Activated T-helper 17 cell treated with anti-CD3 and anti-CD28 coated beads, Interleukin-2, amount 50 U/mL, for 72 hours (primary cell): ENCODE results near the gene MEF2B. TPM values are rescaled to one million over a fixed set of nuclear protein-coding genes. Genes with fewer than 3 reads are reported as not detected.
"Not testable (repeated sequence)": the region's sequence is repeated elsewhere in the genome, so short reads cannot be mapped to it uniquely, and the experiment has no call there.

ENCODE experiments used
- ATAC-seq: fragments of 150-1000 bp; cut with Tn5 transposase; replicated peaks from 2 replicates; pipeline ENCODE4 v1.10.0; 2021; ENCODE audit warnings: mild to moderate bottlenecking, moderate library complexity
- H3K27ac Mint-ChIP-seq: one replicate; pipeline ENCODE4 v1.8.0; 2022; ENCODE audit warnings: mixed read lengths
- H3K27me3 Mint-ChIP-seq: one replicate; pipeline ENCODE4 v1.8.0; 2022; ENCODE audit warnings: mixed read lengths
- H3K36me3 Mint-ChIP-seq: one replicate; pipeline ENCODE4 v1.8.0; 2022; ENCODE audit warnings: low read depth, mild to moderate bottlenecking, mixed read lengths
- H3K4me1 Mint-ChIP-seq: one replicate; pipeline ENCODE4 v1.8.0; 2022; ENCODE audit warnings: mixed read lengths
- H3K4me3 Mint-ChIP-seq: one replicate; pipeline ENCODE4 v1.8.0; 2022; ENCODE audit warnings: mild to moderate bottlenecking, mixed read lengths
- H3K9me3 Mint-ChIP-seq: one replicate; pipeline ENCODE4 v1.8.0; 2022; ENCODE audit warnings: mixed read lengths
- total RNA-seq, 2 donors: library from RNA; stranded (reverse); gene quantifications; one replicate each; pipeline ENCODE4 v1.2.3, GENCODE V29; 2022

MEF2B gene
- total RNA-seq, 2 donors from 2014 or later = 0.17 to 2.0 TPM

DNA sequence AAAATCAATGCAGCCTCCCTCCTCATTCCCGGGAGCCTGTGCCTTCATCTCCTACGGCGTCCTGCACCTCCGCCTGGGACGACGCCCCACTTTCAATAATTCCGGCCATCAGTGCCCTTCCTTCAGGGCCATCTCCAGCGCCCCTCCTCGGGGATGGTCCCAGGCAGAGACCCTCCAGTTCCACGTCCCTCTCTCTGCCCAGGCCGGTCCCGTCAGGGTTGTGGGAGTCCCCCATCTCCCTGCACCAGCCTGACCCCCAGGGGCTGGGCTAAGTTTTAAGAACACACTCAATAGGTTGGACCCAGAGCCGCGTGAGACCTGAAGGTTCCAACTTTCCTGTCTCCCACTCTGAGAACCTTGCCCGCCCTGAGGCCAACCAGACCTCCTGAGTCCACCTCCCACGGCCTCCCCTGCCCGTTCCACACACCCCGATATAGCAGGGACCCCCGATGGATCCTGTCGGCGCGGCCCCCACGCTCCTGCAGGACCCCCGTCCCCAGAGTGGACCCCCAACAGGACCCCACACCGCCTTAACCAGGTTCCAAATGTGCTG lies 32.4 kb downstream of the MEF2B start:
- peaks cover 25% of the 10 kb centered on the region for H3K4me1 Mint-ChIP-seq
- peak overlapping the region; percentile 98 for H3K27ac Mint-ChIP-seq
- H3K36me3 Mint-ChIP-seq = no peaks in the 10 kb centered on the region
- no peaks in the 10 kb centered on the region for H3K27me3 Mint-ChIP-seq
- ATAC-seq = no peak
- H3K9me3 Mint-ChIP-seq = no peaks in the 10 kb centered on the region
- peak overlapping the region; percentile 98 for H3K4me3 Mint-ChIP-seq

DNA sequence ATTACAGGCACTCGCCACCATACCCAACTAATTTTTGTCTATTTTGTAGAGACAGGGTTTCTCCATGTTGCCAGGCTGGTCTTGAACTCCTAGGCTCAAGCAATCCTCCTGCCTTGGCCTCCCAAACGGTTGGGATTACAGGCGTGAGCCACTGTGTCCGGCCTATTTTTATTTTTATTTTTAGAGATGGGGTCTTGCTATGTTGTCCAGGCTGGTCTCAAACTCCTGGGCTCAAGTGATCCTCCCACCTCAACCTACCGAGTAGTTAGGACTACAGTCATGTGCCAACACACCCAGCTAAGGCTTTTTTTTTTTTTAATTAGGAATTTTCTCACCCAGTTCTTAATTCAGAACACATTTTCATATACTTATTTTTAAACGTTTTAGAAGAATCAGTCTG lies 34.4 kb downstream of the MEF2B start:
- peaks cover 25% of the 10 kb centered on the region for H3K4me1 Mint-ChIP-seq
- not testable (repeated sequence) for ATAC-seq, H3K4me3 Mint-ChIP-seq, H3K27me3 Mint-ChIP-seq, H3K36me3 Mint-ChIP-seq, H3K27ac Mint-ChIP-seq, H3K9me3 Mint-ChIP-seq

DNA sequence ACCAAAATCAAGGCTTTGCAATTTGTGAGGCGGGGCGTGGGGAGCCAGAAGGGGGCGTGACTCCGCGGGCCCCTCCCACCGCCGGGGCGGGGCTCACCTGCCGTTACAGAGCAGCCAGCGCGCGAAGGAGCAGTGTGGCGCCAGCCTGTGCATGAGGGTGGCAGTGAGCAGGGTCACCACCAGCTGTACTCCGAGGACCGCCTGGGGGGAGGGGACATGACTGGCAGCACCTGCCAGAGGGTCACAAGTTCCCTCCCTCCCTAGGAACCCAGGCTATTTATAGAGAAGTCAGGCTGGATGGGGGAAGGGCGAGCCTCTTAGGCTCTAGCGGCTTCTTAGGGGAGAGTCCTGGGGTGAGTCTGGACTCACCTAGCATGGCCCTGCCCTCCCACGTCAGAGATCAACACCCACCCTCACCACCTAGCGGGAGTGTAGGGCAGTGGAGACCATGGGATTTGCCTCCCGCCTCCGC lies 35.3 kb downstream of the MEF2B start:
- ATAC-seq = no peak
- no peak overlapping the region for H3K4me3 Mint-ChIP-seq
- H3K9me3 Mint-ChIP-seq = no peaks in the 10 kb centered on the region
- no peaks in the 10 kb centered on the region for H3K27me3 Mint-ChIP-seq
- no peak overlapping the region for H3K27ac Mint-ChIP-seq
- H3K4me1 Mint-ChIP-seq = peaks cover 25% of the 10 kb centered on the region
- H3K36me3 Mint-ChIP-seq = no peaks in the 10 kb centered on the region

DNA sequence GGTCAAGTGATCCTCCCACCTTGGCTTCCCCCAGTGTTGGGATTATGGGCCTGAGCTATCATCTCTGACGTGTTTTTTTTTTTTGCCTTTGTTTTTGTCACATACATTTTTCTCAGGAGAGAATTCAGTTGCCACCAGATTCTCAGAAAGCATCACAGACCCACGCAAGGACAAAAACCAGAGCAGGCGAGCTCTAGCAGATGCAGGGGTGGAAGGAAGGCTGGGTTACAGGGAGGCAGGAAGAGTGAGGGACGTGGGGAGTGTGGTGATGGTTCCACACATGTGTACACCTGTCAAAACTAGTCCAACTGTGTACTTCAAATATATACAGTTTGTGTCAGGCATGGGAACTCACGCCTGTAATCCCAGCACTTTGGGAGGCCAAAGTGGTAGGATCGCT lies 36.1 kb downstream of the MEF2B start:
- H3K4me3 Mint-ChIP-seq = no peak overlapping the region
- no peaks in the 10 kb centered on the region for H3K27me3 Mint-ChIP-seq
- H3K36me3 Mint-ChIP-seq = peaks cover under 1% of the 10 kb centered on the region
- no peak for ATAC-seq
- H3K27ac Mint-ChIP-seq = no peak overlapping the region
- H3K9me3 Mint-ChIP-seq = no peaks in the 10 kb centered on the region
- peaks cover 25% of the 10 kb centered on the region for H3K4me1 Mint-ChIP-seq

DNA sequence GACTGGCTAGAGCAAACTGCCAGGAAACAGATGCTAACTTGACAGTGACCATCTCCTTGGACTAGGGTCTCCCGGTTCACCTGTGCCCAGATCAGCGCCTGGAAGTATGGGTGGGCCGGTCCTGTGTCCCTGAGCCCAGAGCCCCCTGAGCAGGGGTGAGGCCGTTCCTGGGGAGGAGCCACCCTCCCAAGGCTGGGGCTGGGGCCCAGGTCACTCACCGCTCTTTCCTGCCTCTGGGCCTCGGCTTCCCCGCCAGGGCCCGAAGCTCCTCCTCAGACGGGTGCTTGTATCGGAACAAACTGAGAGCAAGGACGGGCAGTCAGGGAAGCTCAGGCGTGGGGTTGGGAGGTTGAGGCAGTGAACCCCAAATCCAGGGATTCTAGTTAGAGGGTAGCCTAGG lies 37.2 kb downstream of the MEF2B start:
- no peak overlapping the region for H3K27ac Mint-ChIP-seq
- ATAC-seq = no peak
- peaks cover 9% of the 10 kb centered on the region for H3K36me3 Mint-ChIP-seq
- no peak overlapping the region for H3K4me3 Mint-ChIP-seq
- no peaks in the 10 kb centered on the region for H3K9me3 Mint-ChIP-seq
- H3K27me3 Mint-ChIP-seq = no peaks in the 10 kb centered on the region
- peaks cover 15% of the 10 kb centered on the region for H3K4me1 Mint-ChIP-seq

DNA sequence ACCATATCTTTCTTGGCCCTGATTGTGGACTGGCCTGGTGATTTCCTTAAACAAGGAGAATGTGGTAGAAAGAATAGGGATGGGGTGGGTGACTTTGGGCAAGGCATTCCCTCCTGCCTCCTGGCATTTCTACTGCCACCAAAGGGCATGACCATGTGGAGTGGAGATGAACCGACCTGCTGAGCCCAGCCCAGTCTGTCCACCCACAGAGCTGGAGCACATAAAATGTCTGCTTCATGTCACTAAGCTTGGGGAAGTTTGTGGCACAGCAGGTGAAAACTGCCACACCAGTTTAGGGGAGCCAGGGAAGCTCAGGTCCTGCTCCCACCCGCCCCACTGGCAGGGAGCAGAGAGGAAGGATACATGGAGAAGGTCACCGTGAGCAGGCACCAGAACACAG lies 38.1 kb downstream of the MEF2B start:
- no peaks in the 10 kb centered on the region for H3K27me3 Mint-ChIP-seq
- no peaks in the 10 kb centered on the region for H3K9me3 Mint-ChIP-seq
- peaks cover 12% of the 10 kb centered on the region for H3K36me3 Mint-ChIP-seq
- no peak overlapping the region for H3K4me3 Mint-ChIP-seq
- H3K27ac Mint-ChIP-seq = no peak overlapping the region
- no peak for ATAC-seq
- peaks cover 6% of the 10 kb centered on the region for H3K4me1 Mint-ChIP-seq

DNA sequence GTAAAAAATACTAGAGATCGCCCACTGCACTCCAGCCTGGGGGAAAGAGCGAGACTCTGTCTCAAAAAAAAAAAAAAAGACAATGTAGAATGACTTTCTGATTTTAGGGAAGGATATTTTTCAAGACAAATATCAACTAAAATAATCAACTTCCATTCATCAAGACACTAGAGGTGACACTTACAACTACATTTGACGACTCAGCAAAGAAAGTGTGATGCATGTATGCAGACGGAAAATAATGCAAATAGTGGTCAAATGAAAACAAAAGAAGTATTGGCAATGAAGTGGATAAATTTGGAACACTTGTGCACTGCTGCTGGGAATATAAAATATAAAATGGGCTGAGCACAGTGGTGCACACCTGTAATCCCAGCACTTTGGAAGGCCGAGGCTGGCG lies 44.0 kb downstream of the MEF2B start:
- no peak for ATAC-seq
- H3K27ac Mint-ChIP-seq = no peak overlapping the region
- no peaks in the 10 kb centered on the region for H3K4me1 Mint-ChIP-seq
- H3K9me3 Mint-ChIP-seq = peaks cover 6% of the 10 kb centered on the region
- H3K4me3 Mint-ChIP-seq = no peak overlapping the region
- H3K27me3 Mint-ChIP-seq = no peaks in the 10 kb centered on the region
- H3K36me3 Mint-ChIP-seq = peaks cover 33% of the 10 kb centered on the region

DNA sequence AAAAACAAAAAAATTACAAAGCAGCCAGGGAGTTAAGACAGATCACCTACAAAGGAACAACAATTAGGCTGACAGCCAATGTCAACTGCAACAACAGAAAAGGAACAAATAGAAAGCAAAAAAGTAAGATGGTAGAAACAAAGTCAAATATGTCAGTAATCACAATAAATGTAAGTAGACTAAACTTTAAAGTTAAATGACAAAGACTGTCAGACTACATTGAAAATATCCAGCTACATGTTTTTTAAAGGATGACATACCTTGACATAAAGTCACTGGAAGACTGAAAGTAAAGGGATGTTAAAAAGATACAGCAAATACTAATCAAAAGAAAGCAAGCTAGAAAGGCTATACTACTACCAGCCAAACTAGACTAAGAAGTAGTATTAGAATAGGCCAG lies 46.7 kb downstream of the MEF2B start:
- ATAC-seq = no peak
- H3K4me1 Mint-ChIP-seq = no peaks in the 10 kb centered on the region
- no peak overlapping the region for H3K4me3 Mint-ChIP-seq
- no peak overlapping the region for H3K27ac Mint-ChIP-seq
- peaks cover 6% of the 10 kb centered on the region for H3K9me3 Mint-ChIP-seq
- H3K36me3 Mint-ChIP-seq = peaks cover 40% of the 10 kb centered on the region
- H3K27me3 Mint-ChIP-seq = no peaks in the 10 kb centered on the region

DNA sequence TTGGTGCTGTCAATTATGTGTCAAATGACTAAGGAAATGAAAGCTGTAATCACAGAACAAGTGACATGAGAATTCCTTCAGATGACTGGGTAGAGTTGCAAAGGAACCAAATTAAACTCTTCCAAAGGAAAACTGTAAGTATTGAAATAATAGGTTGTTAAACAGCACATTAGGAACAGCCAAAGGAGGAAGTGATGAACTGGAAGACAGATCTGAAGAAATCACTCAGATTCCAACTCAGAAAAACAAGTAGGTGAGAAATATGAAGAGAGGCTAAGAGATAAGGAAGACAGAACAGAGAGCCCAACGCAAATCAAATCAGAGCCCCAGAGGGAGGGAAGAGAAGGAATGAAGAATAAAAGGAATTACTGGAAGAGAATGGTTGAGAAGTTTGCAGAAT lies 47.2 kb downstream of the MEF2B start:
- no peak overlapping the region for H3K27ac Mint-ChIP-seq
- ATAC-seq = no peak
- no peaks in the 10 kb centered on the region for H3K4me1 Mint-ChIP-seq
- peaks cover 37% of the 10 kb centered on the region for H3K36me3 Mint-ChIP-seq
- no peaks in the 10 kb centered on the region for H3K27me3 Mint-ChIP-seq
- peaks cover 6% of the 10 kb centered on the region for H3K9me3 Mint-ChIP-seq
- no peak overlapping the region for H3K4me3 Mint-ChIP-seq

DNA sequence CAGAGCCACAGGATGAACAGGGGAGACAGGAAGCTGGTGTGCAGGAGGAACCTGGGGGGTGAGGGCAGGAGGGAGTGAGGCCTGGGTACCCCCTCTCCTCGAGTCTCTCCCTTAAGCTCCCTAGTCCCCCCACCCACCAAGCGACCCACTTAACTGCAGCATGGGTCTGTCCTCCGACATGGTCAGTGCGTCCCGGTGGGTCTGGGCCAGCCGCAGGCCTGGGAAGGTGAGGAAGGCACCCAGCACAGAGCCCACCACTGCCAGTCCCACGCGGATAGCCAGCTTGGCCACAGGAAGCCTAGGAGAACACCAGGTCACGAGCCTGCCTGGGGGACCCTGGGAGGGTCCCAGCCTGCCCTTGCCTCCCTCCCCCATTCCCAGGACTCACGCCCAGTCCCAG lies 48.7 kb downstream of the MEF2B start:
- ATAC-seq = no peak
- no peak overlapping the region for H3K4me3 Mint-ChIP-seq
- peaks cover 34% of the 10 kb centered on the region for H3K36me3 Mint-ChIP-seq
- H3K9me3 Mint-ChIP-seq = peaks cover 6% of the 10 kb centered on the region
- H3K4me1 Mint-ChIP-seq = no peaks in the 10 kb centered on the region
- no peaks in the 10 kb centered on the region for H3K27me3 Mint-ChIP-seq
- no peak overlapping the region for H3K27ac Mint-ChIP-seq

DNA sequence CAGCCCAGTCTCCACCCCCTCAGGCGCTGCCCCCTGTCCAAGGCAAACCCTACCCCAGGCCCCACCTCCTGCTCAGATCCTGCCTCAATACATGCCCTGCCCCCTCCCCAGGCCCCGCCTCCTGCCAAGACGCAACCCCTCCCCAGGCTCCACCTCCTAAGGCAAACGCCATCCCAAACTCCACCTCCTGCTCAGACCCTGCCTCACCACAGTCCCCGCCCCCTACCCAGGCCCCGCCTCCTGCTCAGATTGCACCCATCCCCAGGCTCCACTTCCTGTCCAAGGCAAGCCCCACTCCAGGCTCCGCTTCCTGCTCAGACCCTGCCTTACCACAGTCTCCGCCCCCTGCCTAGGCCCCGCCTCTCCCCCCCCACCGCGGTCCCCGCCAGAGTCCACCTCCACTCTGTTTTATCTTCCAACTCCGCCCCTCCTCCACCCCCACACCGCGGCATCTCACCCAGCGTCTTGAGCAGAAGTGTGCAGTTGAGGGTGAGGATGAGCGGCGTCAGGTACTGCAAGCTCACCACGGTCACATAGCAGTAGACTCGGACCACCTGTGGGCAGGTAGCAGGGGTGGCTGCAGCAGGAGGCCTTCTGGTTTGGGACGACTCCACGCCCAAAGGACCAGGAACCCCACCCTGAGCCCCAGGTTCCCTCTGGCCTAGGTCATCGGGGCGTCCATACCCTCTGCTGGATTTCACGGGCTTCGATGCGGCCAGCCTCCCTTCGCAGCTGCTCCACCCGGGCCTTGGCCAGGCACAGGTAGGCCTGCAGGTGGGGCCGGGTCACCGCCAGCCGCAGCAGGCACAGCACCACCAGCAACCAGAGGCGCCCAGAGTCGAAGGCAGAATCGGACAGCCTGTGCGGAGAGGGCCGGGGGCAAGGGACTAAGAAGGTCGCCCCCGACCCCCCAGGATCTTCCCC lies 49.5 kb downstream of the MEF2B start:
- Mint-ChIP-seq H3K36me3 (peaks cover 34% of the 10 kb centered on the region), H3K9me3 (peaks cover 6% of the 10 kb centered on the region), H3K4me3 (no peak overlapping the region), H3K27ac (no peak overlapping the region), H3K27me3 (no peaks in the 10 kb centered on the region), H3K4me1 (no peaks in the 10 kb centered on the region)
- peak; percentile 55 for ATAC-seq

DNA sequence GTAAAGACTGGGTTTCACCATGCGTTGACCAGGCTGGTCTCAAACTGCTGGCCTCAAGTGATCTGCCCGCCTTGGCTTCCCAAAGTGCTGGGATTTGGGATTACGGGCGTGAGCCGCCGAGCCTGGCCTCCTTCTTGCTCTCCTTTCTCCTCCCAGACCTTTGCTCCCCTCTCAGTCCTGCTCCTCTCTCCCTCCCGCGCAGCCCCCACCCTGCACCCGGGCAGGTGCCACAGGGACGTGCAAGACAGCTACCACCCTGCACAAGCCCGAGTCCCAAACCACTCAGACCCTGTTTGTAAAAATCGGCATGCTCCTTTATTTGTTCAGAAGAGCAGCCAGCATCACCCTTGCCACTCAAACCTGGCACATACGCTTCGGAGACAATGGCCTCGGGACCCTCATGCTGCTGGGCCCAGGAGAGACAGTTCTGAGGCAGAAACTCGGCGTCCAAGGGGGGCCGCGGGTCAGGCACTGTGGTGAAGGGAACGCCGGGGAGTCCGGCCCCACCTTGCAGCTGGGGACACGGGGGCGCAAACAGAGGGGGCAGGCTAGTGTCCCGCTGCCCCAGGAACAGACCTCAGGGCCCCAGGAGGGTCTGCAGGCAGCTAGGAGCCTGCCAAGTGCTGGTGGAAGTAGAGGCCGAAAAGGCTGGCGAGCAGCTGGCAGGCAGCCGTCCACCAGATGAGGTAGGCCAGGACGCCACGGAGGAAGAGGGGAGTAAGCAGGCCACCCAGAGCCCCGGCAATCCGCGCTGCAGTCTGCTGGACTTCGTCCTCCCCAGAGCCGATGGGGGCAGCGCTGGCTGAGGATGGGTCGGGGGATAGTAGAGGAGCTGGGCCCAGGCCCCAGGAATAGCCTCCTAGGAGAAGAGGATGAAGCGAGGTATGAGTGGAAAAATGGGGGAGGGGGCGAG lies 50.5 kb downstream of the MEF2B start:
- H3K27ac Mint-ChIP-seq = no peak overlapping the region
- no peak for ATAC-seq
- H3K4me3 Mint-ChIP-seq = no peak overlapping the region
- H3K4me1 Mint-ChIP-seq = no peaks in the 10 kb centered on the region
- no peaks in the 10 kb centered on the region for H3K27me3 Mint-ChIP-seq
- H3K36me3 Mint-ChIP-seq = peaks cover 34% of the 10 kb centered on the region
- H3K9me3 Mint-ChIP-seq = peaks cover 6% of the 10 kb centered on the region

DNA sequence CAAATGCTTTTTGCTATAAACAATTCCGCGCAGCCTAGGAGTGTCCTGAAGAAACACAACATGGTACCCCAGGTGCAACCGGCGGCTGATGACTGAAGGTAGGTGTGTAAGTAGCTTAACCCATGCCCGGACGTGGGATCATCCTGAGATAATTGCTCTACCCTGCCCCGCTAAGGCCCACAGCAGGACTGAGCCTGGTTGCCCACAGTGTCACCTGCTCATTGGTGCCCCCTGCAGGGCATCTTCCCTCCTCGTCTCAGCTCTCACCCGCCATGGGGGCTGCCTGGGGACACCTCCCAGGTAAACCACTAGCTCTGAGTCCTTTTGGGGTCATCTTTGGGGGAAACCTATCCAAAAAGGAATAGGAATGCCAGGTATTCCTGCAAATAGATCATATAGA lies 54.1 kb downstream of the MEF2B start:
- Mint-ChIP-seq H3K36me3 (peaks cover 13% of the 10 kb centered on the region), H3K4me3 (no peak overlapping the region), H3K27me3 (no peaks in the 10 kb centered on the region), H3K9me3 (no peaks in the 10 kb centered on the region), H3K4me1 (no peaks in the 10 kb centered on the region), H3K27ac (no peak overlapping the region)
- peak; percentile 59 for ATAC-seq

DNA sequence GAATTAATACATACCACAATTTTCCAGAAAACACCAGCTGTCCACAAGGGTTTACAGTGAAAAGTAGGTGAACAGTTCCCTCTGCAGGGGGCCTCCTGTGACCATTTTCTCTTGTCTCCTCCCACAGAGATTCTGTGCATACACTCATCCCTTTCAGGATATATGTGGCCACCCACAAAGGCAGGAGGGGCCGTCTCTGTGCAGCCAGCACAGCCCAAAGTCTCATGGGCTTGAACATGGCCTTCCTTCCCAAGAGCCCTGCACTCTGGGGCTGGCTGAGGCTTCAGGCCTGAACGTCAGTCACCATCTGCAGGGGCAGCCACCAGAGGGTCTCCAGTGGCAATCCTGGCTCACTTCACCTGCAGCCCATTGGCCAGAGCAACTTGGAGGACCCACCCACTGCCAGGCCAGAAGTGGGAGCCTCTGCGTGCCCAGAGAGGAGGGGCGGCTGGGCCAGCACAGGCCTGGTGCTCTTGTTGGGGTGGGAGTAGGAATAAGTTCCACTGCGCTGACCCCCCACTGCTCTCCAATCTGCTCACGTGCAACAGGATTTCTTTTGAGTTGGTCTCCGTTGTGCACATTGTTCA lies 56.9 kb downstream of the MEF2B start:
- Mint-ChIP-seq H3K9me3 (no peaks in the 10 kb centered on the region), H3K4me3 (no peak overlapping the region), H3K4me1 (no peaks in the 10 kb centered on the region), H3K36me3 (no peaks in the 10 kb centered on the region), H3K27ac (no peak overlapping the region), H3K27me3 (no peaks in the 10 kb centered on the region)
- peak; percentile 40 for ATAC-seq
